Subcutaneous adipose tissue (tissue), 4 donors: ENCODE measurements around the gene SLC39A2. TPM values are rescaled to one million over a fixed set of nuclear protein-coding genes. Genes with fewer than 3 reads are reported as not detected.

ENCODE experiments used
- CTCF ChIP-seq: fragments of 450-650 bp; IDR thresholded peaks from one replicate; pipeline ENCODE4 v1.5.1; 2016; ENCODE audit warnings: low read depth, mild to moderate bottlenecking, control low read depth, antibody characterized with exemption, moderate library complexity
- total RNA-seq, 4 donors: library from RNA; depleted of rRNA; stranded (reverse); fragments of >200 nt; gene quantifications; one replicate each; pipeline ENCODE4 v1.1.0, GENCODE V29; 2016

SLC39A2 gene
- total RNA-seq, 4 donors from 2014 or later = not detected

GRCh38 chr14:21024585-21025370 is 25.7 kb downstream of the SLC39A2 start, which contains the start of gene NDRG2:
TSS of gene NDRG2 (minus strand) at chr14:21025061. CDS start at chr14:21023315, 1,746 bp downstream.
- TF ChIP-seq CTCF = no peak

- no peak for TF ChIP-seq CTCF
Observed at GRCh38 chr14:21025371-21026273, 26.5 kb downstream of the SLC39A2 start.

GRCh38 chr14:21026274-21026987 is 27.3 kb downstream of the SLC39A2 start:
- TF ChIP-seq CTCF = no peak

GRCh38 chr14:21026988-21027315 is 27.9 kb downstream of the SLC39A2 start:
- no peak for TF ChIP-seq CTCF

GRCh38 chr14:21029917-21030316 is 30.8 kb downstream of the SLC39A2 start, which contains the start of gene TPPP2:
TSS of gene TPPP2 (plus strand) at chr14:21030217. CDS start at chr14:21030582, 365 bp downstream.
- TF ChIP-seq CTCF = no peak

GRCh38 chr14:21030531-21030930 is 31.4 kb downstream of the SLC39A2 start:
- no peak for TF ChIP-seq CTCF
